Hepatocyte (in vitro differentiated cells): ENCODE measurements around the gene HNRNPA0. TPM values are rescaled to one million over a fixed set of nuclear protein-coding genes. Genes with fewer than 3 reads are reported as not detected.

Experiments used
- DNase-seq: peaks from one replicate; pipeline ENCODE4 v3.0.0-alpha.2; 2016; ENCODE audit warnings: low spot score
- H2AFZ ChIP-seq: fragments of 200-600 bp; sonication (generic); 2 replicates; pipeline ENCODE4 v1.6.0; 2016; ENCODE audit warnings: antibody characterized with exemption, mild to moderate bottlenecking
- H3K27ac ChIP-seq: fragments of 200-600 bp; sonication (generic); 2 replicates; pipeline ENCODE4 v1.5.1; 2016; ENCODE audit warnings: mild to moderate bottlenecking
- H3K27me3 ChIP-seq: fragments of 200-600 bp; sonication (generic); 2 replicates; pipeline ENCODE4 v1.6.1; 2016
- H3K36me3 ChIP-seq: fragments of 200-600 bp; sonication (generic); replicated peaks from 2 replicates; pipeline ENCODE4 v1.5.1; 2016; ENCODE audit warnings: low read depth; ENCODE audit not compliant: insufficient read depth
- H3K4me1 ChIP-seq: fragments of 200-600 bp; sonication (generic); 2 replicates; pipeline ENCODE4 v1.5.1; 2016; ENCODE audit warnings: mild to moderate bottlenecking, moderate library complexity; ENCODE audit not compliant: insufficient read depth
- H3K4me2 ChIP-seq: fragments of 200-600 bp; sonication (generic); 2 replicates; pipeline ENCODE4 v1.6.0; 2016
- H3K4me3 ChIP-seq: fragments of 200-600 bp; sonication (generic); 2 replicates; pipeline ENCODE4 v1.5.1; 2016; ENCODE audit warnings: mild to moderate bottlenecking
- H3K79me2 ChIP-seq: fragments of 200-600 bp; sonication (generic); 2 replicates; pipeline ENCODE4 v1.6.0; 2017; ENCODE audit warnings: mild to moderate bottlenecking
- H3K9me2 ChIP-seq: fragments of 200-600 bp; sonication (generic); replicated peaks from 2 replicates; pipeline ENCODE4 v1.6.0; 2017; ENCODE audit warnings: mild to moderate bottlenecking; ENCODE audit not compliant: insufficient read depth
- H3K9me3 ChIP-seq: fragments of 200-600 bp; sonication (generic); 2 replicates; pipeline ENCODE4 v1.5.1; 2016; ENCODE audit warnings: low read depth, mild to moderate bottlenecking
- H4K20me1 ChIP-seq: fragments of 200-600 bp; sonication (generic); 2 replicates; pipeline ENCODE4 v1.6.0; 2016; ENCODE audit warnings: mild to moderate bottlenecking; ENCODE audit not compliant: insufficient read depth, poor library complexity, severe bottlenecking
- CTCF ChIP-seq: fragments of 200-600 bp; sonication (generic); IDR thresholded peaks from 2 replicates; pipeline ENCODE4 v1.5.1; 2016; ENCODE audit warnings: antibody characterized with exemption, mild to moderate bottlenecking; ENCODE audit not compliant: poor library complexity
- EZH2 ChIP-seq: fragments of 200-600 bp; sonication (generic); IDR thresholded peaks from 2 replicates; pipeline ENCODE4 v1.6.1; 2016; ENCODE audit warnings: antibody characterized with exemption, mild to moderate bottlenecking, borderline replicate concordance
- EZH2phosphoT487 ChIP-seq: fragments of 200-600 bp; sonication (generic); IDR thresholded peaks from one replicate; pipeline ENCODE4 v1.6.1; 2018; ENCODE audit warnings: antibody characterized with exemption, mild to moderate bottlenecking, low read depth, moderate library complexity; ENCODE audit not compliant: unreplicated experiment, severe bottlenecking
- WGBS: methylation state at CpG from one replicate; pipeline ENCODE4 v1.1.6; 2016; ENCODE audit warnings: low lambda C conversion rate; ENCODE audit errors: missing lambda C conversion rate; 5-methylcytosine and 5-hydroxymethylcytosine counted together
- polyA plus RNA-seq: library from polyadenylated mRNA; unstranded; fragments of >200 nt; fragmentation: Nextera tagmentation; extraction: Ambion mirVana; gene quantifications from 2 replicates; pipeline ENCODE4 v1.2.1, GENCODE V29; 2016
- total RNA-seq: library from RNA; depleted of rRNA; stranded (reverse); fragments of >200 nt; gene quantifications from 2 replicates; pipeline ENCODE4 v1.2.3, GENCODE V29; 2014

The HNRNPA0 gene
- total and polyA plus RNA-seq, 2 experiments from 2014 or later = 15.8 to 30.8 TPM

- H3K79me2 ChIP-seq = peaks cover 25% of the 10 kb centered on the region
- no peaks in the 10 kb centered on the region for H3K36me3 ChIP-seq
- no peaks in the 10 kb centered on the region for H3K27me3 ChIP-seq
- DNase-seq = peak; percentile 44
- WGBS = 6% methylated on average over 14 of the region's 14 CpGs
- H2AFZ ChIP-seq = peak overlapping the region; percentile 96
- H3K4me1 ChIP-seq = peaks cover 18% of the 10 kb centered on the region
- H3K27ac ChIP-seq = peak overlapping the region; percentile 75
- no peaks in the 10 kb centered on the region for H3K9me2 ChIP-seq
- TF ChIP-seq CTCF (no peak), EZH2phosphoT487 (no peak), EZH2 (no peak)
- no peaks in the 10 kb centered on the region for H4K20me1 ChIP-seq
- peak overlapping the region; percentile 96 for H3K4me2 ChIP-seq
- peak overlapping the region; percentile 43 for H3K4me3 ChIP-seq
- H3K9me3 ChIP-seq = no peaks in the 10 kb centered on the region
Observed at GRCh38 chr5:137734962-137735554, 19.1 kb downstream of the HNRNPA0 start.

GRCh38 chr5:137734331-137734730, 19.8 kb downstream of the HNRNPA0 start:
- Histone ChIP-seq H3K36me3 (no peaks in the 10 kb centered on the region), H3K4me1 (peaks cover 18% of the 10 kb centered on the region), H4K20me1 (no peaks in the 10 kb centered on the region), H3K79me2 (peaks cover 25% of the 10 kb centered on the region), H3K27me3 (no peaks in the 10 kb centered on the region), H3K9me3 (no peaks in the 10 kb centered on the region), H3K27ac (peak overlapping the region; percentile 75), H3K4me2 (peak overlapping the region; percentile 96), H2AFZ (peak overlapping the region; percentile 96), H3K4me3 (peak overlapping the region; percentile 43), H3K9me2 (no peaks in the 10 kb centered on the region)
- DNase-seq = no peak
- TF ChIP-seq EZH2phosphoT487 = no peak
- TF ChIP-seq EZH2 = no peak
- no peak for TF ChIP-seq CTCF
- WGBS = 58% methylated on average over 2 of the region's 2 CpGs

DNA sequence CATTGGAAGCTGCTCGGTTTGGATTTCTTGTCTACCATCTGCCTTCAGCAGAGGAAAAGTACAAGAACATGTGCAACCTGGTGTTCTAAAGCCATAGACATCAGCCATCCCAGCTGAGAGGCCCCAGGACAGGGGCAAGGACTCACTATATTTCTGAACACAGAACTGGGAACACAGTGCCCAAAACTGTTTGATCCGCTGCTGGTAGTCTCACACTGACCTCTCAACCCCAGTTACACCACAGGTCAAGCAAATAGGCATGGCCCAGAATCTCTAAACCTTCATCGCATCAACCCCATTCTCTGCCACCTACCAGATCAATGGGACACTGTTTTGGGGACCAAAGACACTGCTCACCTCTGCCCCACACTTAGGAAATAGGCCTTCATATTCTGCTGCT, 20.2 kb downstream of the HNRNPA0 start:
- H3K27ac ChIP-seq = no peak overlapping the region
- WGBS = 81% methylated on average over 3 of the region's 3 CpGs

DNA sequence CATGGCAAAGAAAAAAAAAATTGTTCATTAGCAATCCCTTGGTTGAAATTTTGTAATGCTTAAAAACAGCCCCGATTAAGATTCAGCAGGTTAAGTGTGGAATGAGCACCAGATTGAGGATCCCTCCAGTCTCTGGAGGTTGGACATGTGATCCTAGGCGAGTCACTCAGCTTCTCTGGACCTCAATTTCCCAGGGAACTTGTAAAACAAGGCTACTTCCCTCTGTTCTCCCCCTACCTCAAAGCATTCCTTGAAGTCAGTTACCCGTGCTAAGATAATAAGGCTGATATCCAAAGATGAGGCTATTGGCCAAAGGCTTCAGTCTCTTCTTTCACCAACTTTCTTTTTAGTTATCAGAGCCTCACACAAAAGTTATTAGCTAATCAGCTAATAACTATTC, 21.2 kb downstream of the HNRNPA0 start:
- DNase-seq = no peak
- peaks cover 18% of the 10 kb centered on the region for H3K4me1 ChIP-seq
- no peaks in the 10 kb centered on the region for H3K36me3 ChIP-seq
- H3K27ac ChIP-seq = no peak overlapping the region
- H3K27me3 ChIP-seq = no peaks in the 10 kb centered on the region
- no peaks in the 10 kb centered on the region for H3K9me2 ChIP-seq
- H3K4me3 ChIP-seq = no peak overlapping the region
- H3K79me2 ChIP-seq = peaks cover 25% of the 10 kb centered on the region
- no peak overlapping the region for H2AFZ ChIP-seq
- no peaks in the 10 kb centered on the region for H4K20me1 ChIP-seq
- 74% methylated on average over 3 of the region's 3 CpGs for WGBS
- H3K9me3 ChIP-seq = no peaks in the 10 kb centered on the region
- TF ChIP-seq EZH2 = no peak
- no peak for TF ChIP-seq EZH2phosphoT487
- TF ChIP-seq CTCF = no peak
- no peak overlapping the region for H3K4me2 ChIP-seq

More for the DNA sequence above, 20.2 kb downstream of the HNRNPA0 start:
- H3K36me3 ChIP-seq = no peaks in the 10 kb centered on the region
- H3K9me3 ChIP-seq = no peaks in the 10 kb centered on the region
- H3K27me3 ChIP-seq = no peaks in the 10 kb centered on the region
- peak overlapping the region; percentile 96 for H3K4me2 ChIP-seq
- DNase-seq = no peak
- H3K9me2 ChIP-seq = no peaks in the 10 kb centered on the region
- TF ChIP-seq EZH2 = no peak
- no peak for TF ChIP-seq EZH2phosphoT487
- no peak overlapping the region for H2AFZ ChIP-seq
- H4K20me1 ChIP-seq = no peaks in the 10 kb centered on the region
- H3K4me3 ChIP-seq = no peak overlapping the region
- H3K79me2 ChIP-seq = peaks cover 25% of the 10 kb centered on the region
- peaks cover 18% of the 10 kb centered on the region for H3K4me1 ChIP-seq
